HG02571 (cell line): Measurements from ENCODE around the gene BANP.
A peak's percentile ranks its signal among the peaks of the same experiment; 100 is the strongest.

Source experiments
- ATAC-seq: cut with Tn5 transposase; IDR thresholded peaks from one replicate; pipeline ENCODE4 v1.9.1; 2021; ENCODE audit warnings: mild to moderate bottlenecking, moderate library complexity; ENCODE audit not compliant: unreplicated experiment

The BANP gene

DNA sequence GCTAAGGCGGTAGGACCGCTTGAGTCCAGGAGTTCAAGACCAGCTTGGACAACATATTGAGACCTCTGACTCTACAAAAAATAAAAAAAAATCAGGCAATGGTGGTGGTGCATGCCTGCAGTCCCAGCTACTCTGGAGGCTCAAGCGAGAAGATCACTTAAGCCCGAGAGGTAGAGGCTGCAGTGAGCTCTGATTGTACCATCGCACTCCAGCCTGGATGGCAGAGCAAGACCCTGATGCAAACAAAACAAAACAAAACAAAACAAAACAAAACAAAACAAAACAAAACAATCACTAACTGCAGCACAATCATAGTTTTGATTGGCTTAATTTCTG lies 2.5 kb upstream of the BANP start:
- no peak for ATAC-seq

DNA sequence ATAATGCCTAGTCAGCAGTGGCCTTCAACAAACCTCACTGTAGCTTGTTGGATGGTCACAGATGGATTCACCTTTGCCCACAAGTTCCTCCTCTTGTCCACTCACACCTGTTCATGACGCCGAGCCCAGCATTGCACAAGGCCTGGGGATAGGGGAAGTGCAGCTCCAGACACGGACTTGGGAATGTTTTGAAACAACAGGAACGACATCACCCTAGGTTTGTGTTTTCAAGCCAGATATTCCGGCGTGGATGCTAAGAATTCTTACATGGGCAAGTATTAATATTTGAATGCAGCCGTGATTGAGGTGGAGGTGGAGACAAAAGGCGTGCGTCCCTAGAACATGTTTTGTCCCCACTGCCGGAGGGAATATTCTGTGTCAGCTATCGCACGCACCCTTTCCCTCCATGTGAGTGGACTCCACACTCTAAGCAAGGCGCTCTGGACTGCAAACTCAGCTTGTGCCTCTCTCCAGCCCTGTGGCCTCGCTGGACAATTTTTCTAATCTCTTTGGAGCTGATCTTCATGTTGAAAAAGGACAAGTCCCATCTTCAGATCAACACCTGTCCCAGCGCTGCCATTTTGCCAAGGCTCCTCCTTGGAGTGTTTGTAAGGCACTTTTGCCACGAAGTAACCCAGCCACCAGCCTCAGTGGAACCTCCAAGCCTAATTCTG lies 2.0 kb upstream of the BANP start:
- ATAC-seq, result no peak

DNA sequence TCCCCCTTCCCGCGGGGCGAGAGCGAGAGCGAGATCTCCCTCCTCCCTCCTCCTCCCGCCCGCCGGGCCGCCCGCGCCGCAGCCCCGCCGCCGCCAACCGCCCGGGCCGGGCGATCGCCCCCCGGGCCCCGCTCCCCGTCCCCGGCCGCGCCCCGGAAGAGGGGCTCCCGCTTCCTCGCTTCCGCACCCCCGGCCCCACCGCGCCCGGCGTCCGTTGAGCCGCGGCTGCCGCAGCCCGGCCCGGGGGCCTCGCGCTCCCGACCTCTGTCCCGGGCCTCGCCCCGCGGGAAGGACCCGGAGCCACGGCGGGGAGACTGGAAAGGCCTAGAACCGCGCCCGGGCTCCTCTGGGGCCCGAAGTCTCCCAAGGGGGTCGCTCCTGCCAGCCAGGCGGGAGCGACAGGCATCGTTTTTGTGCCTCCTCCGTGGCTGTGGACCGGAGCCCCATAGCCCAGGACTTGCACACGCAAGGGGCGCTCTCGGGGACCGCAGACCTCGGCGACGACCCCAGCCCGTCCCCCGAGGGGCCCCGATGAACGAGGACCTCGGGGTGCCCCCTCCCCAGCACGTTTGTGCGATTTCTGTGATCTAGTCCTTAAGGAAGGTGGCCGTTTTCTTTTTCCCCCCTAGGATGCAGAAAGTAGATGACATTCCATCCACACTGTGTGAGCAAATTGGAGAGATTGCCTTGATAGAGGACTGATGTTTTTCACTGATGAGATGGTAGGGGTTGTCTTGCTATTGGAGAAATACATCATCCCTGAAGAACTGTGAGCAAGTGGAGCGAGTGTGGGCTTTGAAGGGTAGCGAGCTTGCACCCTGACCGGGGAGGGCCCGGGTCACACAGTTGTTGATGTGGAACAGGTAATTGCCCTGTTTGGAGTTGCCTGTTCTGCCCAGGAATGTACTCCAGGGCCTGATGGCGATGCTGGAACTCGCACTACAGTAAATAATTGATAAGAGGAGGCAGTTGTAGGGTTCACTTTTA lies 611 bp downstream of the BANP start:
- ATAC-seq, result peak; percentile 2

DNA sequence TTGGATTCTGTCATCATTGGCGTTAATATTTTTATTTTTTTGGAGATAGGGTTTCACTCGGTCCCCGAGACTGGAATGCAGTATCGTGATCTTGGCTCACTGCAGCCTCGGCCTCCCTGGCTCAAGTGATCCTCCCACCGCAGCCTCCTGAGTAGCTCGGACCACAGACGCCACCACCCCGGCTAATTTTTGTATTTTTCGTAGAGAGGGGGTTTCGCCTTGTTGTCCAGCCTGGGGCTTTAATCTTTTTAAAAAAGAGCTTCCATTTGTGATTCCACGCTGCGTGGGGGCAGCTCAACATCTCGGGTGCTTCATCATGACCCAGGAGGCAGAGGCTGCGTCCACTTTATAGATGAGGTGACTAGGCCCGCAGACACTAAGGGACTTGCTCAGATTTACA lies 1.5 kb downstream of the BANP start:
- no peak for ATAC-seq

DNA sequence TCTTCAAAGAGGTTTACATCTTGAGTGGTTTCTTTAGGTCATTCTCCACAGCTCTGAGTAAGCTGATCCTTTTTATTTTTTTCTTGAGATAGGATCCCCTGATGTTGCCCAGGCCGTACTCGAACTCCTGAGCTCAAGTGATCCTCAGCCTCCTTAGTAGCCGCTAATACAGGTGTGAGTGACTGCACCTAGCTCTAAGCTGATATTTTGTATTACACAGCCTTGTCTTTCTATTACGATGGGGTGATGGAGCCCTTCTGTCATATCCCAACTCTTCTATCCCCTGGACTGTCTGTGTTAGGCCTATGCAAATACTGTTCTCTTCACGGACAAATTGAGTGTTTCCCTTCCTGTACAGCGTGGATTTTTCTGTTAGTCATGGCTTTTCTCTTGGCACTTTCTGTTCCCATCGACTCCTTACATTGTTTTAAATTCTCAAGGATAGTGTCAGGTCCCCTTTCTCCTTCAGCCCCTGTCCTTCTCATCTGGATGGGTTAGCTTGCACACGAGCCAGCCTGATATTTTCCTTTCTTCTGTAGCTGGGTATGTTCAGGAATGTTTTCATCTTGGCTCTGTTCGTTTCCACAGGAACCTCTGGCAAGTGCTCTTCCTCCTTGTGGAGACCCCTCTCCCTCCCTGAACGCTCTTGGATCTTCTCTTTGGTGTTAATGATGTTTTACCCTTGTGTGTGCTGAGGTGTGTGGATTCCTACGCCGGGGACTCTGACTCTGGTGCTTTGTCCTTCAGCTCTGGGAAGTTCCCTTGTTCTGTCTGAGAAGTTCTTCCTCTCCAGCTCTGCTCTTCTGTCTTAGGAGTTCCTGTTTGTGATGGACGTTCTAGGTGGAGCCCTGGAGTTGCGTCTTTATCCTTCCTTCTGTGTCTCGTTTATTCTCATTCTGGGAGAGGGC lies 2.3 kb downstream of the BANP start:
- no peak for ATAC-seq

DNA sequence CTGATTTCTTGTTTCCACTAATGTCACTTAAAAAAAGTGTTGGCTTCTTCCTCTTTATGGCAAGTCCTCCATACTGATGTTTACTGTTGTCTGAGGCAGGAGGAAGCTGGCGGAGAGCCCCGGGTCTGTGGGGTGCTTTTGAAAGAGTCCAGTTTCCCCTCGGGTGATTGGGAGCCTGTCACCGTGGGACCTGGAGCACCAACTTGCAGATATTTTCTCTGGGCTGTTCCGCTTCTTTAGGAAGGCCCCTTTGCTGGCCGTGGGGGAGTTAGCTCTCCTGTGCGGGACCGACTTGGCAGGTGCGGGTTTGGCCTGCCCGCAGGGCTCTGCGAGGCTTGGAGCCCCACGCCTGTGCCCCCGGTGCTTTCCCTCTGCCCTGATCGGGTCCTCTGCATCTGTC lies 3.1 kb downstream of the BANP start:
- ATAC-seq, result no peak

DNA sequence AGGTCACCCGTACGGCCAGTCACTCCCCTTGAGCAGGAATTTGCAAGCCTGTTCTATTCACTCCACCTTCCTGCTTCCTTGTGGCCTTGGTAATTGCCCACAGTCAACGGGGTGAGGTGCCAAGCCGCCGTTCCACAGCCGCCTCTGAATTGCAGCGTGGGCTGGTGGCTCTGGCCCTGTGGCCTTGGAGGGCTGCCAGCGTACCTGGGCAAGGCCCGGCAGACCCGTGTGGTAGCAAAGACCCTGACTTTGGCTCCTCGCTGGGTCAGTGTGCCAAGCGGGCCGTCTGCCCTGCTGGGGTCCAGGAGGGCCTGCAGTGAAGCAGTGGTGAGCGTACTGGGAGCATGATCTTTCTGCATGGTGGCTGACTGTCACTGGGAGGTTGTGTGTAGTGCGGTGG lies 3.6 kb downstream of the BANP start:
- ATAC-seq, result no peak

DNA sequence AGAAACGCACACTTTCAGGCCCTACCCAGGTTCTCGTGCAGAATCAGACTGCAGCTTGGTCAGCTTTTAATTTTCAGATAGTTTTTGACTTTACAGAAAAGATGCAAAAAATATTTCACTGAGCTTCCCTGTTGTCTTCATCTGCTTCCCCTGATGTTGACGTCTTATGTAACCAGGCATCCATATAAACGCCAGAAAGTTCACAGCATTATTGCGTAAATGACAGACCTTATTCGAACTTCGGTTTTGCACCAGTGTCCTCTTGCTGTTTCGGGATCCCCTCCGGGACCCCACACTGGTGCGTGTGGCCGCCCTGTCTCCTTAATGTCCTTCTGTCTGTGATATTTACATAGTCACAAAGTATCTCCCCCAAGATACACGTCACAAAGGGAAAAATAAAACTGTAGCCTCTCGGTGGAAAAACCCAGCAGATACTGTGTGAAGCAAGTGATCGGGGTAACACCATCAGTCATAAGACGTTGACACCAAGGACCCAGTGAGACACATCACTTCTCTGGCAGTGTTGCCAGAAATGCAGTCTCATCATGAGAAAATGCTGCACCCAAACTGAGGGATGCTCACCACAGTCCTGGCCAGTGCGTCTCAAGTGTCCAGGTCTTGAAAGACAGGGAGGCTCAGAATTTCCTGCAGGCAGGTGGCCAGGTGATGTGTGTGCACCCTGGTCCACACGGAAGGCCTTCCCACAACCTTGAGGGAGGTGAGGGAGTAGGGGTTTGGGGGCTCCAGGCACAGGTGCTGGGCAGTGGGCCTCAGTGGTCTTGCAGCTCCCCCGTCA lies 4.3 kb downstream of the BANP start:
- ATAC-seq, result no peak

DNA sequence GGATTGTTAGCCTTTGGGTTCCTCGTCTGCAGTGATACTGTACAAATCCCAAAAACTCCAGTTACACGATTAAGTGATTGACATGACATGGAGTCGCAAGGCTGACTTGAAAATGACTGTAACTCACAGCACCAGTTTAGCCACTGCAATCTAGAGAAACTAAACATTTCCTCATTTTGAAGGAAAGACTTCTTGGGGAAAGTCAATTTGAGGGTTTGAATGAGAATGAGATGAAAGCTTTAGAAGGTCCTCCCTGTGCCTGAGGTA lies 4.8 kb downstream of the BANP start:
- ATAC-seq, result no peak

DNA sequence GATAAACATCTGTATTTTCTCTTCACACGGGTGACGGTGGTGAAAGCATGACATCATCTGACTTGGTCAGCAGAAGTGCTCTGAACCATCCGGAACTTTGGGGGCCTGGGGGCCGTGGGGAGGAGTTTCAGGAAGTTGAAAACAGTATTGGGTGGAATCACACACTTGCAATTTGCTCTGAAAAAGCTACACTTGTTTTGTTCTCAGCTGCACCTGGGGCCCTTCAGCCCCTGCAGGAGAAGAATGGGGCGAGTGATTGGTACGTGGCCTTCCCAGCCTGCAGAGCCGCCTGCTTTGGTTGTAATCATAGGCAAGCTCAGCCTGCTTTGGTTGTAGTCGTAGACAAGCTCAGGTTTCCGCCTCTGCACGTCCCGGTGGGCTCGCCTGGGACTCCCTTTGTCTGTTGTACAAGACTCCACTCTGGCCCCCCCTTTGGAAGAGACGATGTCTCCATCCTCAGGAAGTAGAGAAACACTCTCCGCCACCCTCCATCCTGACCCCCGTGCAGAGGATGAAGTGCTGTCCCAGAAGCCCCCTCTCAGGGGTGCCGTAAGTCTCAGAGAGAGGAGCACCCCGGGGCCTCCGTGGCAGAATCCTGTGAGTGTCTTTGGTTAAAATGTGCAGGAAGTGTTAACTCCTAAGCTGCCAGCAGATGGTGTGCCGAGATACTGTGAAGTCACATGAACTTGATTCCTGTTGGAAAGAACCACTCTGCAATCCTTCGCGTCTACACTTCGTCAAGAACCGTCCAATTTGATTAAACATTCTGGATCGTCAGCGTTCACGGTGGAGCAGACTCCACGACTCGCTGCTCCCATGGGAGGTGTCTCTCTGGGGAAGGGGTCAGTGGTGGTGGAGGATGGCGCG lies 5.4 kb downstream of the BANP start:
- no peak for ATAC-seq

DNA sequence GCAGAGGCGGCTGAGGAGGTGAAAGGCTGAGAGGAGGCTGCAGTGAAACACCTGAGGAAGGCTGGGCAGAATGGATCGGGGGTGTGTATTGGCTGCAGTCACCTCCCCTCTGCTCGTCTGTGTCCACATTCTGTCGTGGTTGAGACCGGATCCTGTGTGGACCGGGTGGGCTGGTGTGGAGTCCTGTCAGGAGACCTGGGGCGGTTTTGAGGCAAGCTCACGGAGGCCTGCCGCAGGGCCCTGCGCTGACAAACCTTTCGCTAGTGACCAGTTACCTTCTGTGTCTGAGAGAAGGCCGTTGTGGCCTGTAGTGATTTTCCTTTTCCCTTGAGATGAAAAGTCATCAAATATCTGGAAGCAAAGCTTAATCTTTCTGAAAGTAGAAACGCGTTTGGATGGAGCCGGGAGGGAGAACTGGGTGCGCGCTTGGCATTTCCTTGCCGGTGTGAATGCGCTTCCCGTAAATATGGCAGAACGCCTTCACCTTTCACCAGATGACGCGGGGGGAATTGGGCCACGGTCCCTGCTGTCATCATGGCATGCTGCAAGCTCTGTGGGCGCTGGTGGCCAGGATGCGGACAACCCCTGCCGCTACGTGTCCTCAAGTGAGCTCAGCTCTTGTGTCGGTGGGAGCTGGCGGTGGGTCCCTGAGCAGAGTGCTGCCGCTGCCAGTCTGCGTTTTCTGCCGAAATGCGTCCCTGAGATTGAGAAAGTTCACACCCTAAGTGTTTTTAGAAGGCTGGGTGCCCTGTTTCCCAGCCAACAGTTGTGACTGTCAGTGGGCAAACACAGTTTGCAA lies 6.3 kb downstream of the BANP start:
- no peak for ATAC-seq

DNA sequence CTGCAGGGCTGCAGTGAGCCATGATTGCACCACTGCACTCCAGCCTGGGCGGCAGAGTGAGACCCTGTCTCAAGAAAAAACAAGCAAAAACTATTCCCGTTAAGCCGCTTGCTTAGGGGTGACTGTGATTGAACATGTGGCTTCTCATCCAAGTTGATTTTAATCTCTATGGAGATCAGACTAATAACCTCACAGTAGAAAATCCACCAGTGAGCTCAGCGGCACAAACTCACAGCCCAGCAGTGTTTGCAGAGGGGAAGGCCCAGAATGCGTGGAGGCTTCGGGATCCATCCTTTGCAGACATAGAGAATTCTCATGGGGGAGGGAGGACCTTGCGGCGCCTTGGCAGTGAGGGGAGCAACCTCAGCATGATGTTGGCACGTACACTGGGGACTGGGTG lies 7.4 kb downstream of the BANP start:
- ATAC-seq, result no peak

DNA sequence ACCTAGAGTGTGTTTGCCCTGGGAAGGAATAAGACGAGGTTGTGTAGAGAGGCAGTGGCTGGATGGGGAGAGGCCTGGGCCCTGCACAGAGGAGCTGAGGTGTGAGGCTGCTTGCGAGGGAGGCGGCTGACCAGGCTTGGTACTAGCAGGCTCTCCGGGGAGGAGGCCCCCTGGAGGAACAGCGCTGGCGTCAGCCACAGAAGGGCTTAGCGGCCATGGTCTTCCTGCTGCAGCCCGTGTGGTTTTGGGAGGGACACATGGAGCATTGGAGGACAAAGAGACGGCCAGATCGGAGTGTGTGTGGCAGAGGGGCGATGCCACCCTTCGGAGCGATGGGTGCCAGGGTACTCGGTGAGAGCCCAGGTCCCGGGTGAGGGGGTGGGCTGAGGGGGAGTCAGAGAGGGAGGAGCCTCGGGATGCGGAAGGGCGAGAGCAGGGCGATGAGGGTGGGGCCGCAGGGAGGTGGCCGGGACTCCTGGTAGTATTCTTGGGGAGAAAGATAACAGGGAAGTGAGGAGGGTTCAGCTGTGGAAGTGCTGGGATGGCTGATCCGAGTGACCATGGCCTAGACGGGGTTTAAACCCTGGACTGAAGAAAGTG lies 8.3 kb downstream of the BANP start:
- no peak for ATAC-seq

DNA sequence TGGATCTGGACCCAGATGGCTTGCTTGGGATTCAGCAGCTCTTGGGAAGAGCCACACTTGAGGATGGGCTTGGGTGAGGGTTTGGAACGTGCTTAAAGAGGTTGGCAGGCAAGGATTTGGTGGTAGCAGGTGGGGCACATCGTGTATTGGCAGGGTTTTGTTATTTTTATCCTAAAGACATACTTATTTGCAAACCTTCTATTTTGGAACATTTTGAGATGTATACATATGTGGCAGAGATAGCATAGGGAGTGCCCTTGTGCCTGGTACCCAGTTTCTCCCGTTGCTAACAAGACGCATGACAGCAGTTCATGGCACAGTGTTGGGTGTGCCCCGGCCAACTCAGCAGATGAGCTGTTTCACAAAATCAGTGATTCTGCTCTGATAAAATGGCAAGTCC lies 9.1 kb downstream of the BANP start:
- ATAC-seq, result no peak

DNA sequence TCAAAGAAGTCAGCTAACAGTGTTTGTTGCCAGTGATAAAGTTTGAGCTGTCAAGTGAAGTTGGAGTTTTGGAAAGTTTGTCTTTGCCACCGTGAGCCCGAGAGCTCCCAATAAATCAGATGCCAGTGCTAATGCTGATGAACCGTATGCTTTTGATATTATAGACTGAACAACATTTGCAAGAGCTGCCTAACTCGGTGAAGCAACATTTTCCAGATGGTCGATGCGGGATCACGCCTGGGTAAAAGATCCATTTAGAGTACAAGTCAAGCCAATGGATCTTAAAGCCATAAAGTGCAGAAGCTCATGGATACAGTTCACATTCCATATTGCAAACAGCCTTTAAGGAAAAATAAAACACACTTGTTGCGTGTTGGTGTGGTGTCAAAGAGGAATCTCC lies 9.6 kb downstream of the BANP start:
- no peak for ATAC-seq

DNA sequence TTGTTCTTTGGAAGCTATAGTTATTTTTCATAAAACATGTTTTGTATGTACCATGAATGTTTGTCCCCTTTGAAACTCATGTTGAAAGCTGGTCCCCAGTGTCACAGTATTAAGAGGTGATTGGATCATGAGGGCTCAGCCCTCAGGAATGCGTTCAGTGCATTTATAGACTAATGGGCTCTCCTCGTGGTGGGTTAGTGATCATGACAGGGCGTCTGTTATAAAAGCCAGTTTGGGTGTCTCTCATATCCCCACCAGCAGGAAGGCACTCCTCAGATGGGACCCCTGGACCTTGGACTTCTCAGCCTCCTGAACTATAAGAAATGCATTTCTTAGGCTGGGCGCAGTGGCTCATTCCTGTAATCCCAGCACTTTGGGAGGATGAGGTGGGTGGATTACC lies 10.4 kb downstream of the BANP start:
- ATAC-seq, result no peak

DNA sequence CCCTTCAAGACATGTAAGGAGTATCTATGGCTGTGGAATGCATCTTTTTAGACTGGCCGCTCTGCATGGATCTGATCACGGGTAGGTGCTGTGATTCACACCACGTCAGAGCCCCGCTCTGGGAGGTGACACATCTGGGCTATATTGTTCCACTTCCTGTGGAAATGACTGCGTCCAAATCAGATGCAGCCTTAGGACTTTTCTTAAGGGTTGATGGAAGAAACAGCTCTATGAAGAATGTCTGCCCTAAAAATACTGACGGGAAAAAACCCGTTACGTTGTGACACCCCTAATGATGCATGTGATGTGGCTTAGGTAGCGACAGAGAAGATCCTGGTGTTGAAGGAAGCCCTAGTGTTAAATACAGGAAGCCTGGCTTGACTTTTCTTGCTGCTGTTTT lies 12.2 kb downstream of the BANP start:
- ATAC-seq, result no peak

DNA sequence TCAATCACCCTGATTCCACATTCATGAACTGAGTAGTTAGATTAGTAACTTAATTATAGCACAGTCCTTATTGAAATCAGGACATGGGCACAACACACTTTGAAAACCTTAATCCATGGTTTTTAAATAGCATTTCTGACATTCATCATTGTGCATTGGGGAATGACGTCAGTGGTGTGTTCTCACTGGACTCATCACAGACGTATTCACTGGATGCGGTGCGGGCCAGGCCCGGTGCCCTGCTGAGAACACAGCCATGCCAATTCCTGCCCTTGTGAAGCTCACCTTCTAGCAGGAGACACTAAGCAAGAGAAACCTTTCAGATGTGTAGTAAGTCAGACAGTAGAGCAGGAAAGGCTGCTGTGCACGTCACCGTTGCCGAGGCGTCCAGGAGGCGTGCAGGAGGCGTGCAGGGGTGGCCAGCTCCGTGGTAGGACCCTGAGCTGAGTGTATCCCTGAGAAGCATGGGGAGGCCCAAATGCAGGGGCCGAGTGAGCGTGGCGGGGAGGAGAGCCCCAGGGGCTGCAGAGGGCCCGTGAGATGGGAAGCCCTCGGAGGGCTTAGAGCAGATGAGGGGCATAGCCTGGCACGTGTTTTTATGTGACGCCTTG lies 12.9 kb downstream of the BANP start:
- ATAC-seq, result no peak
